Panc1 (cell line): Measurements from ENCODE around the gene ATOH8. TPM values are rescaled to one million over a fixed set of nuclear protein-coding genes. Genes with fewer than 3 reads are reported as not detected.

Experiments
- ATAC-seq: fragments of 200-7000 bp; cut with Tn5 transposase; 2 replicates; pipeline ENCODE4 v1.9.1; 2020; ENCODE audit warnings: mild to moderate bottlenecking, moderate library complexity
- Bru-seq: library from RNA; stranded (reverse); fragments of 400-500 nt; gene quantifications from one replicate; lab custom pipeline; 2021; lab: Mats Ljungman, UMichigan
- BruChase-seq, 2 experiments: library from RNA; stranded (reverse); fragments of 400-500 nt; gene quantifications; one replicate each; lab custom pipeline; 2021; lab: Mats Ljungman, UMichigan
- BruUV-seq: library from RNA; stranded (reverse); fragments of 400-500 nt; replicated peaks from 2 replicates; lab custom pipeline; 2021; lab: Mats Ljungman, UMichigan
- CTCF ChIA-PET: fragments of 300-600 bp; sonication (Branson Sonifier 250); formaldehyde crosslinking; loops from one replicate; lab custom pipeline; 2022; ENCODE audit warnings: antibody characterized with exemption; lab: Charles Lee
- POLR2A ChIA-PET: fragments of 300-600 bp; sonication (Branson Sonifier 250); formaldehyde crosslinking; loops from one replicate; lab custom pipeline; 2022; ENCODE audit warnings: antibody characterized with exemption; lab: Charles Lee
- DNase-seq: peaks from one replicate; pipeline ENCODE4 v3.0.0-alpha.2; 2010; ENCODE audit warnings: low read depth, low spot score
- H3K27ac ChIP-seq: 2 replicates; pipeline ENCODE4 v1.5.1; 2011; ENCODE audit warnings: mild to moderate bottlenecking, low read length, inconsistent platforms
- H3K27me3 ChIP-seq: fragments of 200-500 bp; sonication (Bioruptor generic); 2 replicates; pipeline ENCODE4 v1.6.0; 2014; ENCODE audit warnings: low read length, inconsistent platforms; ENCODE audit not compliant: control insufficient read depth, insufficient read depth
- H3K36me3 ChIP-seq: fragments of 200-500 bp; sonication (Bioruptor generic); 2 replicates; pipeline ENCODE4 v1.5.1; 2014; ENCODE audit warnings: inconsistent platforms, mild to moderate bottlenecking, low read length, moderate library complexity; ENCODE audit not compliant: control insufficient read depth, insufficient read depth
- H3K4me1 ChIP-seq: 2 replicates; pipeline ENCODE4 v1.5.1; 2011; ENCODE audit warnings: inconsistent platforms, mild to moderate bottlenecking, low read length, moderate library complexity; ENCODE audit not compliant: control insufficient read depth, insufficient read depth
- H3K4me3 ChIP-seq, 2 experiments: 2 replicates each; pipeline ENCODE4 v1.5.1; 2011 to 2012; ENCODE audit warnings: low read depth in 2 of 2, low read length in 2 of 2, mild to moderate bottlenecking in 2 of 2, inconsistent platforms in 1 of 2, moderate library complexity in 1 of 2
- H3K9me3 ChIP-seq: fragments of 200-500 bp; sonication (Bioruptor generic); 2 replicates; pipeline ENCODE4 v1.5.1; 2014; ENCODE audit warnings: low read depth, mild to moderate bottlenecking, inconsistent platforms, low read length, moderate library complexity; ENCODE audit not compliant: control insufficient read depth, insufficient read depth
- CTCF ChIP-seq: fragments of 450-650 bp; IDR thresholded peaks from 2 replicates; pipeline ENCODE4 v1.5.1; 2017; ENCODE audit warnings: mild to moderate bottlenecking
- POLR2AphosphoS5 ChIP-seq: IDR thresholded peaks from 2 replicates; pipeline ENCODE4 v1.6.1; 2012; ENCODE audit warnings: mild to moderate bottlenecking, low read depth, low read length, moderate library complexity
- SIN3A ChIP-seq: IDR thresholded peaks from 2 replicates; pipeline ENCODE4 v1.6.1; 2012; ENCODE audit warnings: low read depth, mild to moderate bottlenecking, low read length, moderate library complexity, borderline replicate concordance; ENCODE audit not compliant: insufficient read depth
- TCF7L2 ChIP-seq: IDR thresholded peaks from 2 replicates; pipeline ENCODE4 v1.6.1; 2011; ENCODE audit warnings: mild to moderate bottlenecking, low read depth, low read length, inconsistent platforms
- in situ Hi-C: cut with HindIII; loops from 2 replicates; pipeline ENCODE4 v1.10.0; 2016; ENCODE audit warnings: low sequenced_read_pairs, low pct_unique_long_range_greater_than_20kb
- intact Hi-C: fragments of 100-400 bp; cut with micrococcal nuclease; formaldehyde crosslinking; loops from one replicate; pipeline ENCODE4 v1.10.0; 2022; ENCODE audit not compliant: unreplicated experiment
- long read RNA-seq: library from polyadenylated mRNA; unstranded; transcript quantifications from one replicate; pipeline ENCODE4 v2.0.0, GENCODE V29; 2021; ENCODE audit not compliant: unreplicated experiment
- polyA plus RNA-seq: library from polyadenylated mRNA; unstranded; fragments of >200 nt; gene quantifications from one replicate; pipeline ENCODE4 v1.2.1, GENCODE V29; 2012; ENCODE audit warnings: missing spikeins; ENCODE audit not compliant: insufficient read length
- total RNA-seq: library from RNA; stranded (reverse); gene quantifications from one replicate; pipeline ENCODE4 v1.2.1, GENCODE V29; 2021; ENCODE audit not compliant: unreplicated experiment
- TF ChIP-seq, protein P1 (sequence below), 2 experiments: IDR thresholded peaks; 2 replicates each; pipeline ENCODE4 v1.6.1; 2011 to 2012; ENCODE audit warnings: low read depth in 2 of 2, control low read depth in 1 of 2, low read length in 1 of 2, mild to moderate bottlenecking in 1 of 2, moderate library complexity in 1 of 2; ENCODE audit not compliant: insufficient read depth in 1 of 2

ATOH8 gene, protein sequence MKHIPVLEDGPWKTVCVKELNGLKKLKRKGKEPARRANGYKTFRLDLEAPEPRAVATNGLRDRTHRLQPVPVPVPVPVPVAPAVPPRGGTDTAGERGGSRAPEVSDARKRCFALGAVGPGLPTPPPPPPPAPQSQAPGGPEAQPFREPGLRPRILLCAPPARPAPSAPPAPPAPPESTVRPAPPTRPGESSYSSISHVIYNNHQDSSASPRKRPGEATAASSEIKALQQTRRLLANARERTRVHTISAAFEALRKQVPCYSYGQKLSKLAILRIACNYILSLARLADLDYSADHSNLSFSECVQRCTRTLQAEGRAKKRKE
- total RNA-seq = 3.8 TPM
- polyA plus RNA-seq = 3.7 TPM
- Bru-seq, nascent RNA = percentile 42 among the genes with signal in this experiment
- BruChase-seq, experiment 1, labeled RNA remaining after a 2-hour chase = percentile 40 among the genes with signal in this experiment
- BruChase-seq, experiment 2, labeled RNA remaining after a 6-hour chase = percentile 35 among the genes with signal in this experiment
- long read RNA-seq, partial matches to known transcripts = 1 of 5 reads
- long read RNA-seq, other reads (novel, unspliced or antisense) = 2 of 5 reads

DNA sequence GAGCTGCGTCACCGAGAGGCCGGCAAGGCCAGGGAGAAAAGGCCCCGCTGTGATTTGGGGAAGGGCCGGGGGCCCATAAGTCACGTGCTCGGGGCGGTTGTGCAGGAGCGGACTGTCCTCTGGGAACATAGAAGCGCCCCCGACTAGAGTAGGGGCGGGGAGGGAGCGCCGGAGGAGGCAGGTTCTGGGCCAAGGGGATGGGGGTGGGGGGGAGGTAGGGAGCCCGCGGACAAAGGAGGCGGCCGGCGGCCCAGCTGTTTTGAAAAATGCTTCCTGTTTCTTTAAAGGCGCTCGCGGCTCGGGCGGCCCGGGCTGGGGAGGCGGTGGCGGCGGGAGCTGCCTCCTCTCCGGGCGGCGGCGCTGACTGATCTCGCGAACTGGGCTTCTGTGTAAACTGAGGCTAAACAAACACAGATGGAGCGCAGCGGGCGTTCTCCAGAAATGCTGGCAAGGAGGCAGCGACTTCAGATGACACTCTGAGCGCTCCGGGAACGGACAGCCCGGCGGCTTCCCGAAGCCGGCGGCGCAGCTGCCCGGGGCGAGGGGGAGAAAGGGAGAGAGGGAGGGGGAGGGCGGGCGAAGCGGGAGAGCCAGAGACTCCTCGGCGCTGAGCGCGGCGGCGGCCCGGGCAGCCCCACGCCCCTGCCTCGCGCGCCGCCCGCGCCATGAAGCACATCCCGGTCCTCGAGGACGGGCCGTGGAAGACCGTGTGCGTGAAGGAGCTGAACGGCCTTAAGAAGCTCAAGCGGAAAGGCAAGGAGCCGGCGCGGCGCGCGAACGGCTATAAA is at the start of gene ATOH8:
Gene ATOH8, plus strand, starts transcription at position 467 of the 788 bp plus-strand sequence. Its CDS starts 199 bp downstream, at position 666.
- ATAC-seq = peak; percentile 21
- H3K4me3 ChIP-seq = peak within 1 kb of the TSS; percentile 48 to 58
- H3K9me3 ChIP-seq = no peaks in the 10 kb centered on the region
- no peak for DNase-seq
- TF ChIP-seq SIN3A (no peak), TCF7L2 (peak; percentile 83)
- H3K27me3 ChIP-seq = no peaks in the 10 kb centered on the region
- in situ Hi-C loops (no loop called here), intact Hi-C loops (loop anchor here (5.0 kb wide), 1 partner anchor 44 kb away; no protein-coding TSS in a partner anchor)
- H3K27ac ChIP-seq = peak within 1 kb of the TSS; percentile 44; the same call in 1 of the 2 replicates
- ChIA-PET CTCF (interaction anchor here (1.0 to 2.7 kb wide), 4 partner anchors 15 to 63 kb away, joined by 3 to 9 read pairs (median 6); no protein-coding TSS in a partner anchor), POLR2A (interaction anchor here (0.7 to 1.0 kb wide), 2 partner anchors 15 to 17 kb away, joined by 3 to 4 read pairs; no protein-coding TSS in a partner anchor)
- no TSS peak for BruUV-seq
- peaks cover 30% of the 10 kb centered on the region for H3K4me1 ChIP-seq
- no peaks in the 10 kb centered on the region for H3K36me3 ChIP-seq

GRCh38 chr2:85704038-85704437 is 49.8 kb upstream of the ATOH8 start:
- POLR2A ChIA-PET = interaction anchor here (0.5 kb wide), 1 partner anchor 89 kb away, joined by 3 read pairs; no protein-coding TSS in a partner anchor
- peaks cover 14% of the 10 kb centered on the region; the same call in 1 of the 2 replicates for H3K4me1 ChIP-seq
- CTCF ChIA-PET = interaction anchor here (0.6 to 0.8 kb wide), 4 partner anchors 14 to 98 kb away, joined by 3 to 6 read pairs (median 4); no protein-coding TSS in a partner anchor

More at GRCh38 chr2:85704038-85704437, 49.8 kb upstream of the ATOH8 start:
- H3K27ac ChIP-seq = no peak overlapping the region
- in situ Hi-C loops (no loop called here), intact Hi-C loops (no loop called here)
- DNase-seq (no peak), ATAC-seq (no peak)
- BruUV-seq = no TSS peak
- H3K9me3 ChIP-seq = no peaks in the 10 kb centered on the region
- no peaks in the 10 kb centered on the region for H3K36me3 ChIP-seq
- TF ChIP-seq POLR2AphosphoS5 (no peak), CTCF (no peak), SIN3A (no peak), TCF7L2 (no peak)
- TF ChIP-seq, protein P1, sequence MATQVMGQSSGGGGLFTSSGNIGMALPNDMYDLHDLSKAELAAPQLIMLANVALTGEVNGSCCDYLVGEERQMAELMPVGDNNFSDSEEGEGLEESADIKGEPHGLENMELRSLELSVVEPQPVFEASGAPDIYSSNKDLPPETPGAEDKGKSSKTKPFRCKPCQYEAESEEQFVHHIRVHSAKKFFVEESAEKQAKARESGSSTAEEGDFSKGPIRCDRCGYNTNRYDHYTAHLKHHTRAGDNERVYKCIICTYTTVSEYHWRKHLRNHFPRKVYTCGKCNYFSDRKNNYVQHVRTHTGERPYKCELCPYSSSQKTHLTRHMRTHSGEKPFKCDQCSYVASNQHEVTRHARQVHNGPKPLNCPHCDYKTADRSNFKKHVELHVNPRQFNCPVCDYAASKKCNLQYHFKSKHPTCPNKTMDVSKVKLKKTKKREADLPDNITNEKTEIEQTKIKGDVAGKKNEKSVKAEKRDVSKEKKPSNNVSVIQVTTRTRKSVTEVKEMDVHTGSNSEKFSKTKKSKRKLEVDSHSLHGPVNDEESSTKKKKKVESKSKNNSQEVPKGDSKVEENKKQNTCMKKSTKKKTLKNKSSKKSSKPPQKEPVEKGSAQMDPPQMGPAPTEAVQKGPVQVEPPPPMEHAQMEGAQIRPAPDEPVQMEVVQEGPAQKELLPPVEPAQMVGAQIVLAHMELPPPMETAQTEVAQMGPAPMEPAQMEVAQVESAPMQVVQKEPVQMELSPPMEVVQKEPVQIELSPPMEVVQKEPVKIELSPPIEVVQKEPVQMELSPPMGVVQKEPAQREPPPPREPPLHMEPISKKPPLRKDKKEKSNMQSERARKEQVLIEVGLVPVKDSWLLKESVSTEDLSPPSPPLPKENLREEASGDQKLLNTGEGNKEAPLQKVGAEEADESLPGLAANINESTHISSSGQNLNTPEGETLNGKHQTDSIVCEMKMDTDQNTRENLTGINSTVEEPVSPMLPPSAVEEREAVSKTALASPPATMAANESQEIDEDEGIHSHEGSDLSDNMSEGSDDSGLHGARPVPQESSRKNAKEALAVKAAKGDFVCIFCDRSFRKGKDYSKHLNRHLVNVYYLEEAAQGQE (IDR thresholded peaks at IDR 0.05; ENCODE audit: insufficient read depth in 1 of 2, low read depth in 2 of 2, low read length in 1 of 2) = no peak
- H3K4me3 ChIP-seq = no peak overlapping the region
- H3K27me3 ChIP-seq = peaks cover 2% of the 10 kb centered on the region; the same call in 1 of the 2 replicates
